ENCODE measurements around the gene PLAU. TPM values are rescaled to one million over a fixed set of nuclear protein-coding genes. Genes with fewer than 3 reads are reported as not detected.

The PLAU gene
- total and polyA plus RNA-seq, 2 of the 13 experiments (the other 11 are each of a cell fraction or from before 2014, with no cell fraction given): 0.45 to 11.2 TPM

DNA sequence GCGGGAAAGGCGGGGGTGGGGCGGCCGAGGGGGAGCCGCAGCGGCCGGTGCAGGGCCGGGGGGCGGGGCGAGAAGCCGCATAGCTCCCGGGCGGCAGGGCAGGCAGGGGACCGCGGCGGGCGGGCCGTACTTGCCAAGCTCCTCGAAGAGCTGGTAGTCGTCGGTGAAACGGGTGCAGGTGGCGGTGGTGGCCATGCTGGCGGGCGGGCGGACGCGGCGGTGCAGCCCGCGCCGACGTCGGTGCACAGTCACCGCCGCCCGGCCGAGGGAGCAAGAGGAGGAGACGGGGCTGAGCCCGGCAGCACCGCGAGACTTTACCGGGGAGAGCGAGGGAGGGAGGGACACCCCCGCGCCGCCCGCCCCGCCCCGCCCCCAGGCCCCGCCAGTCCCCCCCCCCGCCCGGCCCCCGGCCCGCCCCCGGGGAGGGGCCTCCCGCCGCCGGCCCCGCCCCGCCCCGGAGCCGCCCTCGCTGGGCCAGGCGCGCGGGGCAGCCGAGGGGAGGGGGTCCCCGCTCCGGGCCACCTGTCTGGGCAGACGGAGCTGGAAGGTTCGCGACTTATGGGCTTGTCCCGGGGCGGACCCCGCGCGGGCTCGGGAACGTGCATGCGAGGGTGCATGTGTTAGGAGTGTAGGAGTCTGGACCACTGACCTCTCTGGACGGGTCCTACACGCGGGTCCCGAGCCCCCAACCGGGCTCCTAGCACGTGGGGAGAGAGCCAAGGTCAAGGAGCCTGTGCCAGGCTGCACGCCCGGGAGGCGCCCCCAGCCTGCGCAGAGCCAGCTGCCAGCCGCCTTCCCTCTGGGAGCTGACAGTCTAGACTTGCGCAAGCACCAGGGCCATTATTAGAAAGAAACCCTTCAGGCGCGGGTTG lies 36.4 kb upstream of the PLAU start, which contains the start of gene CAMK2G (continued):
- TF ChIP-seq RARG (CRISPR knock-in tag; IDR thresholded peaks at IDR 0.05; ENCODE audit: low read depth) (no peak), THRA (CRISPR knock-in tag; IDR thresholded peaks at IDR 0.05; ENCODE audit: borderline replicate concordance) (0 out of 2 replicates have a peak, but pooled peaks have one; percentile 13), ZSCAN9 (CRISPR knock-in tag; IDR thresholded peaks at IDR 0.05; ENCODE audit: borderline replicate concordance) (no peak), RCOR2 (CRISPR knock-in tag; IDR thresholded peaks at IDR 0.05) (peak; percentile 61; the same call in 1 of the 2 replicates), ZNF362 (CRISPR knock-in tag; IDR thresholded peaks at IDR 0.05; ENCODE audit: borderline replicate concordance) (peak; percentile 40; the same call in 1 of the 2 replicates), ZNF749 (CRISPR knock-in tag; IDR thresholded peaks at IDR 0.05; ENCODE audit: borderline replicate concordance) (no peak), CREB3 (CRISPR knock-in tag; IDR thresholded peaks at IDR 0.05) (no peak), ZNF260 (CRISPR knock-in tag; IDR thresholded peaks at IDR 0.05; ENCODE audit: borderline replicate concordance, low read depth) (no peak), SPEN (CRISPR knock-in tag; IDR thresholded peaks at IDR 0.05; ENCODE audit: low read depth) (0 out of 2 replicates have a peak, but pooled peaks have one; percentile 26), ZNF430 (CRISPR knock-in tag; IDR thresholded peaks at IDR 0.05) (no peak), CCDC6 (CRISPR knock-in tag; IDR thresholded peaks at IDR 0.05) (peak; percentile 58; the same call in 1 of the 2 replicates), ZNF343 (CRISPR knock-in tag; IDR thresholded peaks at IDR 0.05) (0 out of 2 replicates have a peak, but pooled peaks have one; percentile 54), RBM39 (IDR thresholded peaks at IDR 0.05; ENCODE audit: low read depth, low read length, poor library complexity, severe bottlenecking) (peak; percentile 36), TBX2 (CRISPR knock-in tag; IDR thresholded peaks at IDR 0.05; ENCODE audit: borderline replicate concordance) (no peak; the same call in 1 of the 2 replicates), MXI1 (IDR thresholded peaks at IDR 0.05; ENCODE audit: borderline replicate concordance, low read depth, low read length) (peak; percentile 52; the same call in 1 of the 3 replicates), ATF4 (CRISPR knock-in tag; IDR thresholded peaks at IDR 0.05) (peak in 1 of 2 experiments; percentile 12; a peak in 1 of 4 replicates), ZNF589 (CRISPR knock-in tag; conservative IDR thresholded peaks at IDR 0.05) (no peak)
- TF ChIP-seq, protein P1, sequence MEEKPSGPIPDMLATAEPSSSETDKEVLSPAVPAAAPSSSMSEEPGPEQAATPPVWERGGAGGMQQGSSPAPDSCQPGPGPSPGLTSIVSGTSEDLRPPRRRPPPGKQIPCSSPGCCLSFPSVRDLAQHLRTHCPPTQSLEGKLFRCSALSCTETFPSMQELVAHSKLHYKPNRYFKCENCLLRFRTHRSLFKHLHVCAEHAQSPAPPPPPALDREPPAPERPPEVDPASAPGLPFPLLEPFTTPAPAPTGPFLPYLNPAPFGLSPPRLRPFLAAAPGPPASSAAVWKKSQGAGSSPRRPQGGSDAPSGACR (CRISPR knock-in tag; IDR thresholded peaks at IDR 0.05): 0 out of 2 replicates have a peak, but pooled peaks have one; percentile 9
- TF ChIP-seq, protein P2, sequence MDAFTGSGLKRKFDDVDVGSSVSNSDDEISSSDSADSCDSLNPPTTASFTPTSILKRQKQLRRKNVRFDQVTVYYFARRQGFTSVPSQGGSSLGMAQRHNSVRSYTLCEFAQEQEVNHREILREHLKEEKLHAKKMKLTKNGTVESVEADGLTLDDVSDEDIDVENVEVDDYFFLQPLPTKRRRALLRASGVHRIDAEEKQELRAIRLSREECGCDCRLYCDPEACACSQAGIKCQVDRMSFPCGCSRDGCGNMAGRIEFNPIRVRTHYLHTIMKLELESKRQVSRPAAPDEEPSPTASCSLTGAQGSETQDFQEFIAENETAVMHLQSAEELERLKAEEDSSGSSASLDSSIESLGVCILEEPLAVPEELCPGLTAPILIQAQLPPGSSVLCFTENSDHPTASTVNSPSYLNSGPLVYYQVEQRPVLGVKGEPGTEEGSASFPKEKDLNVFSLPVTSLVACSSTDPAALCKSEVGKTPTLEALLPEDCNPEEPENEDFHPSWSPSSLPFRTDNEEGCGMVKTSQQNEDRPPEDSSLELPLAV (CRISPR knock-in tag; conservative IDR thresholded peaks at IDR 0.05; ENCODE audit: low read depth): no peak
- TF ChIP-seq, protein P3, sequence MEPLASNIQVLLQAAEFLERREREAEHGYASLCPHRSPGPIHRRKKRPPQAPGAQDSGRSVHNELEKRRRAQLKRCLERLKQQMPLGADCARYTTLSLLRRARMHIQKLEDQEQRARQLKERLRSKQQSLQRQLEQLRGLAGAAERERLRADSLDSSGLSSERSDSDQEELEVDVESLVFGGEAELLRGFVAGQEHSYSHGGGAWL (CRISPR knock-in tag; IDR thresholded peaks at IDR 0.05): 0 out of 2 replicates have a peak, but pooled peaks have one; percentile 49
